SU-DHL-6 (cell line): ENCODE data around the gene KLF18.

Experiments
- CTCF ChIP-seq: fragments of 200-600 bp; sonication (generic); IDR thresholded peaks from one replicate; pipeline ENCODE4 v1.5.1; 2017; ENCODE audit warnings: antibody characterized with exemption, mild to moderate bottlenecking, low read length, moderate library complexity; ENCODE audit not compliant: insufficient read depth, poor library complexity, severe bottlenecking
- EZH2phosphoT487 ChIP-seq: fragments of 200-600 bp; sonication (generic), shearing (Covaris generic); conservative IDR thresholded peaks from 2 replicates; pipeline ENCODE4 v1.6.1; 2018; ENCODE audit warnings: mild to moderate bottlenecking, antibody characterized with exemption, low read length, moderate library complexity, mixed read lengths

GRCh38 chr1:44154049-44154448, 12.6 kb upstream of the KLF18 start:
- TF ChIP-seq CTCF, result no peak
- no peak for TF ChIP-seq EZH2phosphoT487
